ENCODE measurements around the gene ZNF547. TPM values are rescaled to one million over a fixed set of nuclear protein-coding genes. Genes with fewer than 3 reads are reported as not detected.

Gene ZNF547
- 1.4 to 2.2 TPM (median 1.7 TPM) in 5 replicates for total RNA-seq (2022; extraction: Qiagen RNA extraction; ENCODE audit: low read depth)

DNA sequence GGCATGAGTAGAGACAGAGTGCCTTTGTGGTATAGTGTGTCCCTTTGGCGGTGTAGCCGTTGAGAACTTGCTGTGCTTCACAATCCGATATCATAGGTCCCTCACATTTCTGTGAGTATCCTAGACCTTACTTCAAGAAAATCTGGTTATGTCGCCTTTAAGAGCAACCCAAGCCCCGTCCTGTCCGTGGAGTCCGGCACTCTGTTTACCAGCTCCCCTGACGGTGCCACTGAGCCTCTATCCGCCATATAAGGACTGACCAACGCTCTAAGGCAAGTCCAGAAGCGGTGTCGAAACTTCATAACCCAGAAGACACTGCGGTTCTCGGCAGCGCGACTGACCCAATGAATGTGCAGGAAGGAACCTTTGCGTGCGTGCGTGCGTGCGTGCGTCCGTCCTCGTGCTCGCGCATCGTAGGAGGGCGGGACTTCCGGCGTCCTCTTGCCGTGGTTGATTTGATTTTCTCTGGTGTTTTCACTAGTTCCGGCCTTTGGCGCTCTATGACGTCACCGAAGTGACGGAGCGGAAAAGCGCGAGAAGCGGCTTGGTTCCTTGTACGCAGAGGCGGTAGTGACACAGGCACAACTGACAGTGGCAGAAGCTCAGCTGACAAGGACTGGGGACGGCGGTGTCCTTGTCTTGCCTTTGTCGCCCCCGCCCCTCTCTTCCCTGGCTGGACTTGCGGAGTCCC, at the start of gene ZNF547, which contains the start of gene TRAPPC2B:
TSS of gene ZNF547 (plus strand) at position 555 of the 691 bp plus-strand sequence. CDS start 5,005 bp downstream, outside the sequence.
TSS of gene TRAPPC2B (plus strand) at position 555 of the 691 bp plus-strand sequence. CDS start 1,283 bp downstream, outside the sequence.

DNA sequence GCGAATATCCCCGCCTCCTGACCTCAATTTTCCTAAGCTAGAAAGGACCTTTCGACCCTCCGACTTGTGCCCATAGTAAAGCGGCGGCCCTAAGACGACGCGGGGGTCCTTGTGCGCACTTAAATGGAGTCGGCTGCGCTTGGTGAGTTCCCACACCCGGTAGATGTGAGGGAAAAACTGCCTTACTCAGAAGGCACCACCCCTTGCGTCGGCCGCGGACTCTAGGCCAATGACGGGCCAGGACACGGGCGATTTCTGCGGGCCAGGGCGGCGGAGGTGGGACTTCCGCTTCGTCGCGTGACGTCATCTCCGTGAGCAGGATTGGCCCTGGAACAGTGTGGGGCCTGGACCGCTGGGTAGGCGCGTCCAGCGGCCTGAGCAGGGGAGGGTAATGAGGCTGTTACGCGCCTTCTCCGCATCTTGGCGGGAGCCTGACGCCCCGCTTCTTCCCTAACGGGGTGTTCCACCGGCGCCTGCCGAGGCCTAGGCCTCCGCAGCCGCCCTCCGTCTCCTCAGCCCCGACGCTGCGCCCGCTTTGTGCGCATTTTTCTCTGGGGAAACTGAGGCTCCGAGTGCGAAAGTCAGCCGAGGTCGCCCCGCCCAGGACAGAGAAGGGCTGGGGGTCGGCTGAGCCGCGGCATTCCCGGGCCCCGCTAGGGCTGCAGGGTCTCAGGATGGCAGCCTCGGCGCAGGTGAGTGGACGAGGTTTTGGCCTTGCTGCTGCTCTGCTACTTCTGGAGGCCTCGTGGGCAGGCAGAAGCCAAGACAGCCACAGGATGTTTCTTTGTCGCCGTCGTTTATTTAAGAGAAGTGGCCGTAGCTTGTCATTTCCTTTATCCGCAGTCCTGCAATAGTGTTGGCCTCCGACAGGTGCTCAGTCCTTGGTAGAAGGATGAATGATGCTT, 42.9 kb upstream of the ZNF547 start, which contains the start of gene ZNF543:
TSS of gene ZNF543 (plus strand) at position 293 of the 905 bp plus-strand sequence. CDS start at position 675, 382 bp downstream.

DNA sequence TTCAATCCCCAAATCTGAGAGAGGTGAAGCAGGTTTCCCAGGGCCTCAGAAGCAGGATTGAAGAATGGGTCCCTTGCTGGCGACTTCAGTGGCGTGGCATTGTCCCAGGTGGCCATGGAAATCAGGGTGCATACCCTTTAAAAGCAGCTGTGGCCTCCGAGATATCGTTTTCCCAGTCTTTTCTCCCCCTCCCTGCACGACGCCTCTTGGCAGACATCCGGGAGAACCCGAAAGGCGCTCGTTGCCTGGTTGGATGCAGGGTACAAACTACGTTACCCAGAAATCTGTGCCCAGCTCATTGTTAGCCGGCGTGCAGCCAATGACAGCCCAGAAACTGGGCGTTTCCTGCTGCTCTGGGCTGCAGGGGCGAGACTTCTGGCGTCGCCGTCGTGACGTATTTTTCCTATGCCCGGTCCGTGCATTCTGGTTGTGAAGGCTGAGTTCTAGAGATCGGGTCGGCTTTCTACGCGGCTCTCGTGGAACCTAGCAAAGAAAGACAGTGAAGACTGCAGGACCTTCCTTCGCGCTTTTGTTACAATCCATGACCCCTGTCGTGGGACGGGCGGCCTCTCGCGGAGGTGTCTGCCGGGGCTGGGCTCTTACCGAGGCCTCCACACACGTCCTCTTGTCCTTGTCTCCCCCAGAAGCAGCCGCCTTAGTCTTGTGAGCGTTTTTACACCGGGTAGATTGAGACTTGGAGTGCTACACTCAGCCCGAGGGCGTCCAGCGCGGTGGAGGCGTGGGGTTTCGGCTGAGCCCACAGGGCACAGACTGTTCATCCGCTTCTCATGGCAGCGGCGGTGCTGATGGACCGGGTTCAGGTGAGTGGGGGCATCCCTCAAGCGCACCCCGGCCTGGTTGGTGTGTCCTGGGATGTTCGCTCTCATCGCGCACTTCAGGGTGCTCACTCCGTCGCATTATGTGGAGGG, 12.2 kb upstream of the ZNF547 start, which contains the start of gene ZNF304:
TSS of gene ZNF304 (plus strand) at position 395 of the 929 bp plus-strand sequence. CDS start at position 789, 394 bp downstream.

DNA sequence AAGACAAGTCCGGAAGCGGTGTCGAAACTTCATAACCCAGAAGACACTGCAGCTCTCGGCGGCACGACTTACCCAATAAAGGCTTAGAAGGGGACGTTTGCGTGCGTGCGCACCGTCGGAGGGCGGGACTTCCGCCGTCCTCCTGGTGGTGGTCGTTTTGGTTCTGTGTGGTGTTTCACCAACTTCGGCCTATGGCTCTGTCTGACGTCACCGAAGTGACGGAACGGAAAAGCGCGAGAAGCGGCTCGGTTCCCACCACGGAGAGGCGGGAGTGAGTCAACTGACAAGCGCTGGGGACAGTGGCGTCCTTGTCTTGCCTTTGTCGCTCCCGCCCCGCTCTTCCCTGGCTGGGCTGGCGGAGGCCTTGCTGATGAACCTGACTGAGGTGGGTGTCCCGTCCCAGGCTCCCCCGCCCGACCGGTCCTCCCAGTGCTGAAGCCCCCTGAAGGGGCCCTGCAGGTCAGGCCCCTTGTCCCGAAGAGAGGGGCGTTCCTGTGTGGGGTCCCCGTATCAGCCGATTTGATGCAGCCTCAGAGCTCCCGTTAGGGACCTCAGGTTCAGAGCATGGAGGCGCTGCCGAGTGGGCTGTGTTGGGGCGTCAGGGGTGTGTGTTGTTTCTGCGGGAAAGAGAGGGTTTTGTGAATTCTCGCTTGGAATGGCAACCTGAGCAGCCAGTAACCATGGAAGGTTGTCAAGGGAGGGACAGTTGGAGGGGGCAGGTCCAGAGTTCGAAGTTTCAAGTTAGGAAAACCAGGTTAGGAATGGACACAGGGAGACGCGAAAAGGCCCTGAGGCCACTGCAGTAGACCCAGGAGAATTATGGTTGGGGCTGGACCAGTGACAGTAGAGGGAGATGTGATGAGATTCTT, 26.6 kb downstream of the ZNF547 start, which contains the start of gene ZNF548:
TSS of gene ZNF548 (plus strand) at position 125 of the 869 bp plus-strand sequence. CDS start at position 371, 246 bp downstream.

DNA sequence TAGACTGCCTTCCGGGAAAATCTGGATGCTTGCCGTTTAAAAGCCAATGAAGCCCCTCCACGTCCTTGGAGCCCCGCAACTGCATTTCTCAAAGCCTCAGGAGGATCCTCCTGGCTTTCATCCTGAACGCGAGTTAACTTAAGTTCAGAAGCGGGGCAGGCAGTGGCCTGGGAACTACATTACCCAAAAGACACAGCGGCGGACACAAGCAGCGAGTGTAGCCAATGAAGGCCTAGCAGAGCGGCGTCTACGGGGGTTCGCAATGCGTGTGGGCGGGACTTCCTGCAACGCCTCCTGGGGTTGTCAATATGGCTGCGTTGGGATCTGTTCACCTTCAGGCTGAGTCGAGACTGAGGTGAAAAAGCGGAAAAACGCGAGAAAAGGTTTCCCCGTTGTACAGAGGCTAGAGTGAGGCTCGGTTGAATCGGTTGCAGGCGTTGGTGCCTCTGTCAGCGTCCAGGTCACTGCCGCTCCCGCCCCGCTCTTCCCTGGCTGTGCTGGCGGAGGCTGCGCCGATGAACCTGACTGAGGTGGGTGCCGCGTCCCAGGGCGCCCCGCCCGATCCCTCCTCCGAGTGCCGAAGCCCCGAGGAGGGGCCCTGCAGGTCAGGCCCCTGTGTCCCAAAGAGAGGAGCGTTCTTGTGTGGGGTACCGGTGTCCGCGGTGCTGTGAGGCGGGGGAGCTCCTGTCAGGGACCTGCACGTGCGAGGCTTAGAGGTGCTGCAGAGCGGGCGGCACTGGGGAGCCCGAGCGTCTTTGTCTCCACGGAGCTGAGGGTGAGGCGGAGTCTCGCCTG, 47.7 kb downstream of the ZNF547 start, which contains the start of gene ZNF17:
TSS of gene ZNF17 (plus strand) at position 285 of the 795 bp plus-strand sequence. CDS start 2,455 bp downstream, outside the sequence.

Other genes starting within 250 kb of the ZNF547 start
- not detected in 5 replicates for gene USP29, start 243.6 kb upstream of the ZNF547 start, total RNA-seq (2022; extraction: Qiagen RNA extraction; ENCODE audit: low read depth)
- gene ZIM3, start 218.3 kb upstream of the ZNF547 start, total RNA-seq (2022; extraction: Qiagen RNA extraction; ENCODE audit: low read depth): not detected in 5 replicates
- gene DUXA, start 196.1 kb upstream of the ZNF547 start, total RNA-seq (2022; extraction: Qiagen RNA extraction; ENCODE audit: low read depth): not detected in 5 replicates
- 6.8 to 9.0 TPM (median 7.4 TPM) in 5 replicates for gene ZNF264, start 172.1 kb upstream of the ZNF547 start, total RNA-seq (2022; extraction: Qiagen RNA extraction; ENCODE audit: low read depth)
- 0.23 to 0.73 TPM (median 0.37 TPM) in 5 replicates for gene AURKC, start 132.5 kb upstream of the ZNF547 start, total RNA-seq (2022; extraction: Qiagen RNA extraction; ENCODE audit: low read depth)
- gene ZNF805, start 122.9 kb upstream of the ZNF547 start, total RNA-seq (2022; extraction: Qiagen RNA extraction; ENCODE audit: low read depth): 1.2 to 2.4 TPM (median 2.0 TPM) in 5 replicates
- gene ZNF460, start 83.1 kb upstream of the ZNF547 start, total RNA-seq (2022; extraction: Qiagen RNA extraction; ENCODE audit: low read depth): 0.89 to 1.2 TPM (median 0.96 TPM) in 5 replicates
- 0.78 to 1.7 TPM (median 1.4 TPM) in 5 replicates for gene ZNF543, start 43.1 kb upstream of the ZNF547 start, total RNA-seq (2022; extraction: Qiagen RNA extraction; ENCODE audit: low read depth)
- gene ZNF304, start 12.3 kb upstream of the ZNF547 start, total RNA-seq (2022; extraction: Qiagen RNA extraction; ENCODE audit: low read depth): 2.0 to 2.5 TPM (median 2.3 TPM) in 5 replicates
- gene TRAPPC2B, start within 50 bp of the ZNF547 start, total RNA-seq (2022; extraction: Qiagen RNA extraction; ENCODE audit: low read depth): 15.8 to 18.0 TPM (median 16.3 TPM) in 5 replicates
- gene ZNF548, start 26.3 kb downstream of the ZNF547 start, total RNA-seq (2022; extraction: Qiagen RNA extraction; ENCODE audit: low read depth): 2.2 to 4.6 TPM (median 3.9 TPM) in 5 replicates
- gene ZNF17, start 47.6 kb downstream of the ZNF547 start, total RNA-seq (2022; extraction: Qiagen RNA extraction; ENCODE audit: low read depth): 4.0 to 7.4 TPM (median 4.9 TPM) in 5 replicates
- gene ZNF749, start 71.8 kb downstream of the ZNF547 start, total RNA-seq (2022; extraction: Qiagen RNA extraction; ENCODE audit: low read depth): 14.1 to 17.2 TPM (median 14.4 TPM) in 5 replicates
- 0.08 to 0.10 TPM in 2 of 5 replicates, not detected in the others for gene VN1R1, start 93.6 kb downstream of the ZNF547 start, total RNA-seq (2022; extraction: Qiagen RNA extraction; ENCODE audit: low read depth)
- 0.58 to 1.8 TPM (median 1.5 TPM) in 5 replicates for gene ZNF772, start 114.0 kb downstream of the ZNF547 start, total RNA-seq (2022; extraction: Qiagen RNA extraction; ENCODE audit: low read depth)
- gene ZNF419, start 124.2 kb downstream of the ZNF547 start, total RNA-seq (2022; extraction: Qiagen RNA extraction; ENCODE audit: low read depth): 5.6 to 9.9 TPM (median 6.5 TPM) in 5 replicates
- gene ZNF773, start 136.4 kb downstream of the ZNF547 start, total RNA-seq (2022; extraction: Qiagen RNA extraction; ENCODE audit: low read depth): 3.6 to 5.6 TPM (median 5.5 TPM) in 5 replicates
- gene ZNF549, start 163.8 kb downstream of the ZNF547 start, total RNA-seq (2022; extraction: Qiagen RNA extraction; ENCODE audit: low read depth): 1.5 to 2.1 TPM (median 1.8 TPM) in 5 replicates
- gene ZNF550, start 196.3 kb downstream of the ZNF547 start, total RNA-seq (2022; extraction: Qiagen RNA extraction; ENCODE audit: low read depth): 3.0 to 4.3 TPM (median 3.8 TPM) in 5 replicates
- gene ZNF416, start 215.4 kb downstream of the ZNF547 start, total RNA-seq (2022; extraction: Qiagen RNA extraction; ENCODE audit: low read depth): 3.4 to 5.5 TPM (median 4.7 TPM) in 5 replicates
- gene ZIK1, start 220.6 kb downstream of the ZNF547 start, total RNA-seq (2022; extraction: Qiagen RNA extraction; ENCODE audit: low read depth): not detected in 5 replicates
- gene ZNF530, start 236.3 kb downstream of the ZNF547 start, total RNA-seq (2022; extraction: Qiagen RNA extraction; ENCODE audit: low read depth): 4.2 to 5.6 TPM (median 4.8 TPM) in 5 replicates

Data from A549 treated with GW870086 at 1 μM for 4 hours (cell line).